SW 1271 (cell line): Measurements from ENCODE around the gene TRIP10.

Source experiments
- DNase-seq, 2 experiments: peaks; one replicate each; lab custom pipeline; 2025; lab: John Stamatoyannopoulos, UW

The TRIP10 gene

GRCh38 chr19:6725513-6726231, 13.8 kb upstream of the TRIP10 start:
- DNase-seq: no peak

- DNase-seq: no peak
Measured at GRCh38 chr19:6728346-6728745, 11.1 kb upstream of the TRIP10 start.

GRCh38 chr19:6729573-6730152, 9.8 kb upstream of the TRIP10 start:
- no peak for DNase-seq

- DNase-seq: no peak
Measured at GRCh38 chr19:6730153-6730804, 9.2 kb upstream of the TRIP10 start.

- DNase-seq: no peak
Measured at GRCh38 chr19:6730941-6731670, 8.4 kb upstream of the TRIP10 start.

- no peak for DNase-seq
Measured at GRCh38 chr19:6731822-6732221, 7.7 kb upstream of the TRIP10 start.

GRCh38 chr19:6732803-6733337, 6.6 kb upstream of the TRIP10 start:
- no peak for DNase-seq

- no peak for DNase-seq
Measured at GRCh38 chr19:6733338-6734095, 6.0 kb upstream of the TRIP10 start.

- DNase-seq: no peak
Measured at GRCh38 chr19:6734096-6734696, 5.3 kb upstream of the TRIP10 start.

GRCh38 chr19:6735181-6735911, 4.1 kb upstream of the TRIP10 start:
- no peak for DNase-seq

GRCh38 chr19:6736169-6736916, 3.1 kb upstream of the TRIP10 start:
- DNase-seq: peak; percentile 74 to 76

GRCh38 chr19:6736917-6737283, 2.6 kb upstream of the TRIP10 start:
- DNase-seq: no peak

GRCh38 chr19:6737284-6737872, 2.1 kb upstream of the TRIP10 start, which contains the start of gene GPR108:
Gene GPR108, minus strand, starts transcription at chr19:6737580. Its CDS starts 4 bp downstream, at chr19:6737576.
- peak; percentile 96 to 100 for DNase-seq

- peak; percentile 55 to 80 for DNase-seq
Measured at GRCh38 chr19:6737873-6738786, 1.4 kb upstream of the TRIP10 start.

GRCh38 chr19:6738787-6739389, 592 bp upstream of the TRIP10 start:
- no peak for DNase-seq

GRCh38 chr19:6739883-6740588, 556 bp downstream of the TRIP10 start:
- peak in 1 of 2 experiments; percentile 58 for DNase-seq
